GM18507 (cell line): Measurements from ENCODE around the gene WDR93.

Experiments used
- DNase-seq: peaks from one replicate; pipeline ENCODE4 v3.0.0; 2011; ENCODE audit warnings: low read depth; ENCODE audit not compliant: insufficient read length; ENCODE audit errors: extremely low spot score
- FAIRE-seq: peaks from 2 replicates; lab custom pipeline; 2011; peaks lifted over from hg19 to GRCh38; lab: Jason Lieb, UNC

Gene WDR93

GRCh38 chr15:89690276-89691218 is at the start of gene WDR93, which contains the start of gene PEX11A:
WDR93 (plus strand) TSS chr15:89690811; CDS start chr15:89701747, 10,936 bp downstream.
PEX11A (minus strand) TSS chr15:89690754; CDS start chr15:89690632, 122 bp downstream.
- DNase-seq = peak; percentile 82
- FAIRE-seq = peak; percentile 81

DNA sequence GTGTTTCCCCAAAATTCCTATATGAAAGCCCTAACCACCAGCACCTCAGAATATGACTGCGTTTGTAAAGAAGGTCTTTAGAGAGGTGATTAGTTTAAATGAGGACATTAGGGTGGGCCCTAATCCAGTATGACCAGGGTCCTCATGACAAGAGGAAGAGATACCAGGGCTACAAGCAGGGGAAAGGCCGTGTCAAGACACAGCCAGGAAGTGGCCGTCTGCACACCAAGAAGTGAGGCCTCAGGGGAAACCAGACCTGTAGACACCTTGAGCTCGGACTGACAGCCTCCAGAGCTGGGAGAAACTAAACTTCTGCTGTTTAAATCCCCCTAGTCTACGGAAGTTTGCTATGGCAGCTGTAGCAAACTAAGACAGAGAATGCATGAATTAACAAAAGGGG is 49.6 kb upstream of the WDR93 start:
- DNase-seq (no peak), FAIRE-seq (no peak)

GRCh38 chr15:89642106-89642505 is 48.5 kb upstream of the WDR93 start:
- no peak for DNase-seq
- no peak for FAIRE-seq

DNA sequence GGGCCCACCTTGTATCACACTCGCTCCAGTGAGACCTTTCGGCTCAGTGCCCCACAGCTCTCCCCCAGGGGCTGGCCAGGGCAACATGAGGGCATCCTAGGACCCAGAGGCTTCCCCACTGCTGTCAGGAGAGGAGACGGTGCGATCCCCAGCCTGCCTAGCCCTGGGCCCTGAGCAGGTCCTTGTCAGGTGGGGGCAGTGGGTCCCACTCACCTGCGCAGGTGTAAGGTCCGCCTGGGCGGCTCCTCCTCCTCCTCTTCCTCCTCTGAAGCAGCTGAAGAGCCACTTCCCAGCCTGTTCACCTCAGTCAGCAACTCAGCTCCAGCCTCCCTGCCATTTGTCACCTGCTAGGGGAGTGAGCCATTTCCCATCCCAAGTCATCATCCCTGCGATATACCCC is 44.9 kb upstream of the WDR93 start:
- DNase-seq (no peak), FAIRE-seq (no peak)

DNA sequence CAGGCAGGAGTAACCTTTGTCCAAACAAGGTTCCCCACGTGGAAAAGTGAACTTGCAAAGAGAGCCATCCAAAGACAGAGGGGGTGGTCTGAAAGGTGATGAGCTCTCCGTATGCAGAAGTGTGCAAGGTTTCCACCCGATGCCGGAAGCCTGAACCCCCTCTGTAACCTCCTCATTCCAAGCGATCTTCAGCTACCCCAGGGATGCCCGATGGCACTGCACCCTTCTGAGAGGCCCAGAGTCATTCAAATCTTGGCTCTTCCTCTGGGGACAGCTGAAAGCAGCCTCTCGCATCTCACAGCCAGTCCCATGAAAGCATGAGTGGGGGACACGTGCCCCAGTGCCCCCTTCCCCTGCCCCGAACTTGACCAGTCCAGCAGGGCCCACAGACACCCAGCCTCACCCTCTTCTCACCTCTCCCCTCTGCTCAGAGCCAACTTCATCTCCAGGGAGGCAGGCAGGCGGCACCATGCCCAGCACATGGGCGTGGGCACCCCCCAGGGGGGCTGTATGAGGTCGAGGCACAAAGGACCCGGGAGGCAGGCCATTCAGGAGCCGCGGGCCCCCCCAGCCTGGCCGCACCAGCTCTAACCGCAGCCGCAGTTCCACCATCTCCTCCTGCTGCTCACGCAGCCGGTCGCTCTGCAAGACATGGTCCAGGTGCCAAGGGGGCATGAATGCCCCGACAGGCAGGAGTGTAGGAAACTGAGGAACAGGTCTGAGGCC is 44.0 kb upstream of the WDR93 start:
- DNase-seq (no peak), FAIRE-seq (no peak)

- FAIRE-seq (peak; percentile 77), DNase-seq (peak; percentile 58)
Measured at GRCh38 chr15:89647191-89647851, 43.3 kb upstream of the WDR93 start.

DNA sequence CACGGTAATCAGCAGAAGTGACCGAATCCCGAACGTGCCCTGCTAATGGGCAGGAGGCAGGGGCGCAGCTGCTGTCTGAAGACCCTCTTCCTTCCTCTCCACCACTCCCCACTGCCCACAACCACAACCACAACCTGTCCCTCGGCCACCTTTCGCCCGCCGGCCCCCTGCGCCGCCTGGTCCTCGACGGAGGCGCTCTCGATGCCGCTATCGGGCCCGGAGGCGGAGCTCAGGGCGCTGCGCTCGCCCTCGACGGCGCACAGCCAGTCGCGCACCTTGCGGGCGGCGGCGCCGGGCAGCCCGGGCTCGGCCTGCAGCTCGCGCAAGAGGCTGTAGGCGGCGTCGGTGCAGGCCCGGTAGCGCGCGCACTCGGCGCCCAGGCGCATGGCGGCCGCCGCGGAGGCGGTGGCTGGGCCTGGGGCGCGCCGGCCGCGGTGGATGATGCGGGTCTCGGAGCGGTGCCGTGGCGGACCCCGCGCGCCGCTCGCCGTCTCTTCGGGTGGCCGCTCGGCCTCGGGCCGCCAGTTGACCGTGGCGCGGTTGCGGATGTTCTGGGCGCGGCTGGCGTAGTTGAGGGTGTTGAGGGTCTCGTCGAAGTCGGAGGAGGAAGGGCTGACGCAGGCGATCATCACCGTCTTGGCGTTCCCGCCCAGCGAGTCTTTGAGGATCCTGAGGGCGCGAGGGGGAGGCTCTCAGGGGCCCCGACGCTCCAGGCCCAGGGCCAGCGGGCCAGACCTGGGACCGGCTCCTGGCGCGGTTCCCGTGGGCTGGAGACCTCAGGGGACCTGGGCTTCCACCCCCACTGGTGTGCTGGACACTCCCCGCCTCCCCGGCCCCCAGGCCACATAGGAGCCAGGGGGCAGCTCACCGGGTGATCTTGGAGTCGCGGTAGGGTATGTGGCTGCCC is 42.3 kb upstream of the WDR93 start:
- FAIRE-seq = no peak
- no peak for DNase-seq

- no peak for FAIRE-seq
- DNase-seq = no peak
Measured at GRCh38 chr15:89649013-89649625, 41.5 kb upstream of the WDR93 start.

DNA sequence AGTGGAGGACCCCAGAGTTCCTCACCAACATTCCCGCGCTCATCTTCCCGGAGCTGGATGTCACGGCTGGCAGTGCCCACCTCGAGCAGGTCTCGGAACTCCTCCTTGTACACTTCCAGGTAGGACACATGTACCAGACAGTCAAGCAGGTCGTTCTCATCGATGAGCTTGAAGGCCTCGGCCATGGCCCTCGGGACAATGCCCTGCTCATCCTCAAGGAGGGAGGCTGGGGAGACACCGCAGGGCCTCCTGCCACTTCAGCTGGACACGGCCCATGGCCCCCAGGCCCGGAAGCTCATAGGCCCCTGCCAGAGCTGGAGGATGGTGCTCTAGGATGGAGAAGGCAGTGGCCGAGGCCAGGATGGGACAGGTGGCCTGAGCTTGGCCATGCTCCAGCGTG is 40.9 kb upstream of the WDR93 start:
- FAIRE-seq (no peak), DNase-seq (no peak)

DNA sequence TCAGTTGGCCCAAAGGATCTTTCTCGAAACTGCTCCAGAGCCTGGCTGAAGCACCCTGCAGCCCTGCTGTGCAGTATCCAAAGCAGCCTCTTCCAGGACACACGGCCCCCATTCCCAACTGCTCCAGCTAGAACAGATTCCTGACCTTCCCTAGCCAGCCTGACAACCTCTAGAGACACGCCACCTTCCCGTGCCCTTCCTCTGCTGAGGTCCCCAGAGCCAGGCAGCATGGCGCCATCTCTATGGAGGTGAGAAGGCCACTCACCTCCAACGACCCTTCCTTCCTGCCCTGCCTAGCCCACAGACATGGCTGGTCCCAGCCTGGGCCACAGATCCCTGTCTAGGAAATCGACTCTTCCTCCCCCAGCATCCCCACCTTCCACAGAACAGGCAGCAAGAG is 38.5 kb upstream of the WDR93 start:
- DNase-seq = no peak
- FAIRE-seq = no peak

GRCh38 chr15:89652666-89653065 is 37.9 kb upstream of the WDR93 start:
- FAIRE-seq = no peak
- DNase-seq = no peak

GRCh38 chr15:89653578-89653977 is 37.0 kb upstream of the WDR93 start:
- DNase-seq (no peak), FAIRE-seq (no peak)

DNA sequence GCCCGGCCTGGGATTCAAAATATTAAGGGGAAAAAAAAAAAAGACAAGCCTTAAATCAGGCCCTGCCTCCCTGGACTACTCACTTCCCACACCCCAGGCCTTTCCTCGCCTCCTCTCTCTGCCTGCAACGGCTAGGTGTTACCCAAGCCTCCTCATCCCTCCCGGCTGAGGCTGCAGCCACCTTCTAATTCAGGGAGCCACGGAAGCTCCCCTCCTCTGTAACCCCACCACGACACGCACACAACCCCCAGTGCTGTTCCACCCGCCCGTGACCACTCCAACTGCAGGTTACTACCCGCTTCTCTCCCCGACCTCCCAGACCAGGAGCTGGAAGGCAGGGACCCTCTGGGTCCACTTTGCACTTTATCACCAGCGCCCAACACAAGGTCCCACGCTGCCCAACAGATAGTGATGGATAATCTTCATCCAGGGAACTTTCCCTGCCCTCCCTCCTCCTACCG is 36.3 kb upstream of the WDR93 start:
- FAIRE-seq = no peak
- DNase-seq = no peak

DNA sequence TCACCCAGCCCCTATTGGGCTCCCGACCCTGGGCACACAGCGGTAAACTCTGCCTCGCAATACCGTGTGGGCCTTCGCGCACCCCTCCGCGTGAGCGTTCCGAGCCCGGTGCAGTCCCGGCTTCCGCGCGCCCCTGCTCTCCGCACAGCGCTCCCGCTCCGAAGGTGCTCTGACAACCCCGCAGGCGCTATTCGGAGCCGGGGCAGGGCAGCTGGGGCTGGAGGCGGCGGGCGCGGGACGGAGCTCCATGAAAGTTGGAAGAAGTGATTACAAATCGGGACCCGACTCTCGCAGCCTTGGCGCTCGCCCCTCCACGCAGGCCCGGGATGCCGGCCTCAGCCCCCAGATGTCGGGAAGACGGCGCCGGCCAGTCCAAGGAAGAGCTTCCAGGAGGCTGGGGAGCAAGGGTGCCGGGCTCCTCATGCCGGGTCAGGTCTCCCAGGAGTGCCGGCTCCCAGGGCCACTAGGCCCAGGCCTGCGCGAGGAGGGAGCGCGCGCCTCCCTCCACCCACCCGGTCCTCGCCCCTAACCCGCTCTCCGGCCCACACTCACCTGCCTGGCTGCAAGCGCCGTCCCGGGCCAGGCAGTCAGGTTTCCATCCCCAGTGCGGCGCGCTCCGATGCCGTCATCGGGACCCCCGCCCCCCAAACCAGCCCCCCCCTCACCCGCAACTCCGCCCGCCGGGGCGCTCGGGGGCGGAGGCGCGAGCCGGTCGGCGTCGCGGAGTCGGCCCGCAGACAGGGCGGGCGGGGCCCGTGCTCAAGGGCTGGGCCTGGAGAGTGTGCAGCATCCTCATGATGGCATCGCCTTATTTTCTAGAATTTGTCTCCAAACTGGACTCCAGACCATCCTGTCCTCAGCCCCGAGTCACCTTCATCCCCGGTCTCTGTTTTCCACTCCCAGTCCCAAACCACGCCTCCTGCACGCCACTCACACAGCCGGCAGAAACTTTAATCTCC is 35.5 kb upstream of the WDR93 start, which contains the start of gene KIF7:
TSS of gene KIF7 (minus strand) at position 621 of the 959 bp plus-strand sequence. CDS start 2,537 bp downstream, outside the sequence.
- DNase-seq = no peak
- FAIRE-seq = no peak

DNA sequence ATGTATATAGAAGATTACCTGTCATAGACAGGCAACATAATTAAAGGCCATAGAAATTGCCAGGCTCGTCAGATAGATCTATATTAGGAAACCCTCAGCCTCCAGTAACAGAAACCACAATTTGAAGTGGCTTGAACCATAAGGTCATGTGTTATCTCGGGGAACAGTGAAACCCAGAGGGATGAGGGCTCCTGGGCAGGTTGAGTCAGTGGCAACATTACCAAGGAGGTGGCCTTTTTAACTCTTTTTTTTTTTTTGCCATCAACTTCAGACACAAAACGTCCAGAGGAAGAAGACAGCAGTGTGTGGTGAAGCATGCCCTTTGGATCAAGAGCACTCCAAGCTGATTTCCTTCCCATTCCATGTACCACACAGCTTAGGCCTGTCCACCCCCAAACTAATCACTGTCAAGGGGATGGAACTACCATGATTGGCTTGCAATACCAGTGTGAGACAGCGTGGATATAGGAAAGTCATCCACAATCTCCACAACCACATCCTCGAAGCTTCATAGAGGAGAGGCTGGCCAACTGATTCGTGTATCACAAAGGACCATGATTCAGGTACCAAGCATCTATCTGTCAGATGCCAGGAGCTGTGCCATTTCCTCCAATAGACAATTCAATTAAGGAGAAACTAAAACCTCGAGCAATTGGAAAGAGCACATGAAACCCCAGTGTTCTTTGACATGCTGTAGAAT is 34.3 kb upstream of the WDR93 start:
- FAIRE-seq = no peak

DNA sequence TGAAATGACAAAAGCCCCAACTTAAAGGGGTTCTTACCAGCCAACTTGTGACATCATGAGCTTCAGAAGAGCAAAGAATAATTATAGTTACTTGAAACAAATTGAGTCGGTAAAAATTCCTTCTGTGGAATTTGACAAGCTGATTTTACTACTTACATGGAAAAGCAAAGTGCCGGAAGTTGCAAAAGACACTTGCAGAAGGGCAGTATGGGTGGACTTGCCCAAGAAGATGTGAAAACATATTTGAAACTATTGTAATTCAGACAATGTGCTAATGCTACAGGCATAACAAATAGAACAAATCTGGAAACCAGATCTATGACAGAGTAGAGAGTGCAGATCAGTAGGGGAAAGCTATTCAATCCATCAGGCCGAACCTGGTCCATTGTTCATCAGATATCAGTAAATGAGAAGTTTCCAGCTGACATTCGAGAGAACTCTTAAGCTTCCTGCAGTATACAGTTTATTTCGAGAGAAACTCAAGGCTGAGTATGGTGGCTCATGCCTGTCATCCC is 32.9 kb upstream of the WDR93 start:
- DNase-seq (no peak), FAIRE-seq (no peak)

More for the DNA sequence above, 34.3 kb upstream of the WDR93 start:
- DNase-seq = no peak

- no peak for DNase-seq
- FAIRE-seq = no peak
Measured at GRCh38 chr15:89659295-89659694, 31.3 kb upstream of the WDR93 start.
